GM12891 (cell line): ENCODE data around the gene FAM107A.

Experiments
- DNase-seq: peaks from one replicate; pipeline ENCODE4 v3.0.0; 2011; ENCODE audit warnings: low spot score; ENCODE audit not compliant: insufficient read length
- FAIRE-seq: peaks from 2 replicates; lab custom pipeline; 2011; peaks lifted over from hg19 to GRCh38; lab: Jason Lieb, UNC
- PAX5 ChIP-seq: IDR thresholded peaks from 2 replicates; pipeline ENCODE4 v1.6.1; 2011; ENCODE audit warnings: low read length, moderate library complexity, mild to moderate bottlenecking; ENCODE audit not compliant: insufficient read depth, severe bottlenecking
- POLR2A ChIP-seq: IDR thresholded peaks from 2 replicates; pipeline ENCODE4 v1.6.1; 2011; ENCODE audit warnings: low read depth, low read length, control low read depth
- POLR2AphosphoS5 ChIP-seq: IDR thresholded peaks from 2 replicates; pipeline ENCODE4 v1.6.1; 2011; ENCODE audit warnings: low read depth, low read length, control low read depth
- POU2F2 ChIP-seq: IDR thresholded peaks from 2 replicates; pipeline ENCODE4 v1.6.1; 2011; ENCODE audit warnings: low read depth, mild to moderate bottlenecking, control low read depth, low read length, moderate library complexity
- SPI1 ChIP-seq: IDR thresholded peaks from 2 replicates; pipeline ENCODE4 v1.6.1; 2011; ENCODE audit warnings: low read depth, low read length, control low read depth
- TAF1 ChIP-seq: IDR thresholded peaks from 2 replicates; pipeline ENCODE4 v1.6.1; 2011; ENCODE audit warnings: low read depth, low read length, control low read depth

Gene FAM107A

DNA sequence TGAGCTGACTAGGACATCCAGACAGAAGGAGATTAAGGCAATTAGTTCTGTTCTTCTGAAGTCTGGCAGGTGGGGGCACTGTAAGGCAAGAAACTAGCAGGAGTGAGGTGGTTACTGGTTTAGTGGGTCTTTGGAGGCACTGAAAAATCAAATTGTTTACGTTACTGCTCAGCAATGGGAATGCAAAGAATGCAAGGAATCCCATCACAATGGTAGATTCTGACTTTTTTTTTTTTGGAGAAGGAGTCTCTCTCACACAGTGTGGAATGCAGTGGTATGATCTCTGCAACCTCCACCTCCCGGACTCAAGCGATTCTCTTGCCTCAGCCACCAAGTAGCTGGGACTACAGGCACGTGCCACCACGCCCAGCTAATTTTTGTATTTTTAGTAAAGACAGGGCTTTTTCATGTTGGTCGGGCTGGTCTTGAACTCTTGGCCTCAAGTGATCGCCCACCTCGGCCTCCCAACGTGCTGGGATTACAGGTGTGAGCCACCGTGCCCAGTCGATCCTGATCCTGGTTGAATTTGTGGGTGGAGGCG lies 16.4 kb downstream of the FAM107A start:
- FAIRE-seq (no peak), DNase-seq (no peak)
- TF ChIP-seq POLR2AphosphoS5 (no peak), POLR2A (no peak), POU2F2 (no peak), PAX5 (no peak), SPI1 (no peak), TAF1 (no peak)

- FAIRE-seq, result no peak
- no peak for TF ChIP-seq POLR2A
- no peak for TF ChIP-seq SPI1
- TF ChIP-seq PAX5, result no peak
- TF ChIP-seq POLR2AphosphoS5, result no peak
- TF ChIP-seq TAF1, result no peak
- TF ChIP-seq POU2F2, result no peak
- no peak for DNase-seq
Observed at GRCh38 chr3:58559586-58559985, 17.6 kb downstream of the FAM107A start.

DNA sequence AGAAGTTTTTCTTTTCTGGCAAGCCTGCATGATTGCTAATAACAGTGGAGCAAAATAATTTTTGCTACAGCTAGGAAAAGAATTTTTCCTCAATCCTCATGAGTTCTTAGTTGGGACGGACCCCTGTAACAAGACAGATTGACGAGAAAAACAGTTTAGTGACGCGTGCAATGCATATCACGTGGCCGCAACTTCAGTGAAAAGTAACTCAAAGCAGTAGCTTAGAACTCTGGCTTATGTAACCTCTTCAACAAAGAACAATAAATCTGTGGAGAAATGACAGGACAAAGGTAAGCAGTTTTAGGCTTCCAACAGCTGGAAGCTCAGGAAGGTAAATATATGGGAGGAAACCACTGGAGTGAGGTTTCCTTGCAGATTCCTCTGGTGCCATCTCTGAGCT lies 19.7 kb downstream of the FAM107A start:
- no peak for DNase-seq
- TF ChIP-seq POLR2A (no peak), PAX5 (no peak), SPI1 (no peak), TAF1 (no peak), POU2F2 (no peak), POLR2AphosphoS5 (no peak)
- no peak for FAIRE-seq

DNA sequence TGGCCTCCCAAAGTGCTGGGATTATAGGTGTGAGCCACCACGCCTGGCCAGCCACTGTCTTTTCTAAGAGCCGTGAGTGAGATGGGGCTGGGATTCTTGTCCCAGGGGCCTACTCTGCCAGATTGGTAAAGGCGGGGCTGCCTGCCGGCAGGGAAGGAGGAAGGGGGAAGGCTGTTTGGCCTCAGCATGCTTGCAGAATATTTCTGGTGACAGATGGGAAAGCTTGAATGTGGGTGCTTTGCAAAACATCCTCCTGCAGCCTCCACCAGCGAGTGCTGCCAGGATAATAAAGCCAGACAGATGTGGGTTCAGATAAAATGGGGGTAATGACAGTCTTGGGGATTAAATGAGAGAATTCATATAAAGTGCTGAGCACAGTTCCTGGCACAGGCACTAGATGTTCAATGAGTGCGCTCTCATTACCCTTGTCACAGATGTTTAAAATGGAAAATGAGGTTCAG lies 20.4 kb downstream of the FAM107A start:
- FAIRE-seq (no peak), DNase-seq (no peak)
- TF ChIP-seq TAF1 (no peak), SPI1 (no peak), POLR2A (no peak), PAX5 (no peak), POLR2AphosphoS5 (no peak), POU2F2 (no peak)

- no peak for DNase-seq
- no peak for FAIRE-seq
- TF ChIP-seq POLR2A, result no peak
- no peak for TF ChIP-seq PAX5
- TF ChIP-seq TAF1, result no peak
- no peak for TF ChIP-seq POU2F2
- TF ChIP-seq SPI1, result no peak
- TF ChIP-seq POLR2AphosphoS5, result no peak
Observed at GRCh38 chr3:58556001-58556400, 21.2 kb downstream of the FAM107A start.

DNA sequence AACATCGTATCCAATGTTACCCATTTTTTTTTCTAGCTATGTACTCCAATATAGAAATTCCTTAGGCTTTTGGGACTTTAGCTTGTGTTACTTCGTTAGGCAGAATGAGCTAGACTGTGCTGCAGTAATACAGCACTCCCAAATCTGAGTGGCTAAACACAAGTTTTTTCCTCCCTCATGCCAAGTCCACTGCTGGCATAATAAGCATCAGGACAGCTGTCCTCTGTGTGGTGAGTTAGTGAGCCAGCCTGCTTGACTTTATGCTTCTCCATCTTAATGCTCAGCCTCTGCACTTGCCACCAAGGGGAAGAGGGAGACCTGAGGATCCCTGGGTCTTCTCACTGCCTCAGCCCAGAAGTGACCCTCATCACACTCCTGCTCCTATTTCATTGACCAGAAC lies 22.0 kb downstream of the FAM107A start:
- DNase-seq, result no peak
- TF ChIP-seq SPI1, result no peak
- no peak for TF ChIP-seq PAX5
- TF ChIP-seq TAF1, result no peak
- no peak for TF ChIP-seq POLR2A
- no peak for TF ChIP-seq POU2F2
- TF ChIP-seq POLR2AphosphoS5, result no peak
- FAIRE-seq, result no peak

DNA sequence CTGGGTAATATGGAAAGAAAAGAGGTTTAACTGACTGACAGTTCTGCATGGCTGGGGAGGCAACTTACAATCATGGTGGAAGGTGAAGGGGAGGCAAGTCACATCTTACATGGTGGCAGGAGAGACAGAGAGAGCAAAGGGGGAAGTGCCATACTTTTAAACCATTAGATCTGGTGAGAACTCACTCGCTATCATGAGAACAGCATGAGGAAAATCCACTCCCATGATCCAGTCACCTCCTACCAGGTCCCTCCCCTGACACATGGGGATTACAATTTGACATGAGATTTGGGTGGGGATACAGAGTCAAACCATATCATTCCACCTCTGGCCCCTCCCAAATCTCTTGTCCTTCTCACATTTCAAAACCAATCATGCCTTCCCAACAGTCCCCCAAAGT lies 24.2 kb downstream of the FAM107A start:
- FAIRE-seq (no peak), DNase-seq (no peak)
- TF ChIP-seq PAX5, result no peak
- no peak for TF ChIP-seq SPI1
- TF ChIP-seq POLR2A, result no peak
- no peak for TF ChIP-seq POLR2AphosphoS5
- no peak for TF ChIP-seq TAF1
- TF ChIP-seq POU2F2, result no peak

- DNase-seq (no peak), FAIRE-seq (no peak)
- no peak for TF ChIP-seq POLR2AphosphoS5
- no peak for TF ChIP-seq SPI1
- no peak for TF ChIP-seq PAX5
Observed at GRCh38 chr3:58551636-58552180, 25.5 kb downstream of the FAM107A start.

GRCh38 chr3:58544541-58544940 lies 32.6 kb downstream of the FAM107A start:
- FAIRE-seq, result no peak
- TF ChIP-seq TAF1 (no peak), PAX5 (no peak), POU2F2 (no peak), POLR2AphosphoS5 (no peak), SPI1 (no peak), POLR2A (no peak)
- DNase-seq, result no peak

GRCh38 chr3:58540176-58540858 lies 36.9 kb downstream of the FAM107A start:
- no peak for FAIRE-seq
- TF ChIP-seq TAF1 (no peak), PAX5 (no peak), SPI1 (no peak), POU2F2 (no peak)
- no peak for DNase-seq
